ENCODE measurements around the gene AP1G1. TPM values are rescaled to one million over a fixed set of nuclear protein-coding genes. Genes with fewer than 3 reads are reported as not detected.

AP1G1 gene
- polyA plus RNA-seq, 1 donor (not counting 4 experiments of a cell fraction or from before 2014, with no cell fraction given): 62.5 TPM

DNA sequence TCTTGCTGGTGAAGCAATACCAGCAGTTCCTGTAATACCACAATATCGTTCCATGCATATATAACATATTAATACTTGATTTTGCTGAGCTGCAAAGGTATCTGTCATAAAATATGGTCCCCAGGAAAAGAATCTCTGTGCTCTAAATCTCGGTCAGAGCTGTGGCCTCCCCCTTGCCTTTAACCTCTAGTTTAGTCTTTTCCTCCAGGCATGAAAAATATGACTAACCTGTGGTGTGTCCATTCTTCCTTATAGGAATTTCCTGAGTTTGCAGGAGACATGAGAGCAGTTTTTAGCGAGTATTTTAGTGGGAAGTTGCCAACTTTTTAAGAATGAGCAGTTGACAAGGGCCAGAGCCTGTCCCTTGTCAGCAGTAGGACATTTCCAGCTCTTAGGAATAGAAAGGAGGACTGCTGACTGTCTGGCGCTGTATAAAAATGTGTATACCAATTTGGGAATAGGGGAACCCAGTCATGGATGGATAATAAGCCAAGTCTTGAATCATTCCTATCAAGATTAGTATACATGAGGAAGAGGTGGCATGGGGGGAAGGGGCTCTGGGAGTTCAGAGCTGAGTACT lies 45.8 kb upstream of the AP1G1 start:
- Histone ChIP-seq H3K4me1 (ENCODE audit: control insufficient read depth, extremely low read depth, insufficient read depth, low read length) (no peaks in the 10 kb centered on the region), H3K79me2 (ENCODE audit: control insufficient read depth, insufficient read depth, low read length) (peaks cover 20% of the 10 kb centered on the region), H2AFZ (ENCODE audit: control insufficient read depth, low read length) (no peak overlapping the region), H3K36me3 (ENCODE audit: control insufficient read depth in 2 of 2, extremely low read depth in 1 of 2, insufficient read depth in 2 of 2, low read length in 2 of 2) (peaks cover 32 to 40% of the 10 kb centered on the region in 2 experiments), H3K27ac (ENCODE audit: control insufficient read depth, insufficient read depth, low read length) (no peak overlapping the region), H3K4me2 (ENCODE audit: control insufficient read depth, extremely low read depth, insufficient read depth, low read depth, low read length) (no peak overlapping the region), H3K27me3 (ENCODE audit: control insufficient read depth, extremely low read depth, insufficient read depth, low read length) (no peaks in the 10 kb centered on the region), H4K20me1 (ENCODE audit: control insufficient read depth, extremely low read depth, insufficient read depth, low read length) (peaks cover 3% of the 10 kb centered on the region), H3K4me3 (ENCODE audit: control insufficient read depth in 2 of 3, extremely low read depth in 1 of 3, insufficient read depth in 2 of 3, low read depth in 1 of 3, low read length in 3 of 3) (no peak overlapping the region), H3K9me3 (ENCODE audit: control insufficient read depth, low read depth, low read length) (no peaks in the 10 kb centered on the region), H3K9ac (ENCODE audit: control insufficient read depth, extremely low read depth, insufficient read depth, low read length) (no peak overlapping the region), H3K9me1 (ENCODE audit: control insufficient read depth, extremely low read depth, insufficient read depth, low read length) (peaks cover 4% of the 10 kb centered on the region)
- no peak for FAIRE-seq
- no peak for TF ChIP-seq EZH2 (IDR thresholded peaks at IDR 0.05; ENCODE audit: low read length)
- no peak for TF ChIP-seq CTCF (optimal IDR thresholded peaks at IDR 0.05 in 1 of 3, IDR thresholded peaks at IDR 0.05 in 1 of 3, conservative IDR thresholded peaks at IDR 0.05 in 1 of 3; ENCODE audit: extremely low read depth in 1 of 3, insufficient read depth in 2 of 3, low read length in 3 of 3)
- no peak for DNase-seq (ENCODE audit: low read depth, low spot score)
- dilution Hi-C loops (cut with MboI; ENCODE audit: extremely low pct_ligation_motif_present, low sequenced_read_pairs): no loop called here

GRCh38 chr16:71853413-71853812 lies 44.8 kb upstream of the AP1G1 start:
- Histone ChIP-seq H3K27me3 (ENCODE audit: control insufficient read depth, extremely low read depth, insufficient read depth, low read length) (no peaks in the 10 kb centered on the region), H3K4me2 (ENCODE audit: control insufficient read depth, extremely low read depth, insufficient read depth, low read depth, low read length) (no peak overlapping the region), H4K20me1 (ENCODE audit: control insufficient read depth, extremely low read depth, insufficient read depth, low read length) (peaks cover 3% of the 10 kb centered on the region), H3K36me3 (ENCODE audit: control insufficient read depth in 2 of 2, extremely low read depth in 1 of 2, insufficient read depth in 2 of 2, low read length in 2 of 2) (peaks cover 36 to 43% of the 10 kb centered on the region in 2 experiments), H3K9me1 (ENCODE audit: control insufficient read depth, extremely low read depth, insufficient read depth, low read length) (peaks cover 4% of the 10 kb centered on the region), H2AFZ (ENCODE audit: control insufficient read depth, low read length) (no peak overlapping the region), H3K9ac (ENCODE audit: control insufficient read depth, extremely low read depth, insufficient read depth, low read length) (no peak overlapping the region), H3K79me2 (ENCODE audit: control insufficient read depth, insufficient read depth, low read length) (peaks cover 20% of the 10 kb centered on the region), H3K4me1 (ENCODE audit: control insufficient read depth, extremely low read depth, insufficient read depth, low read length) (no peaks in the 10 kb centered on the region), H3K9me3 (ENCODE audit: control insufficient read depth, low read depth, low read length) (no peaks in the 10 kb centered on the region), H3K4me3 (ENCODE audit: control insufficient read depth in 2 of 3, extremely low read depth in 1 of 3, insufficient read depth in 2 of 3, low read depth in 1 of 3, low read length in 3 of 3) (no peak overlapping the region), H3K27ac (ENCODE audit: control insufficient read depth, insufficient read depth, low read length) (no peak overlapping the region)
- TF ChIP-seq EZH2 (IDR thresholded peaks at IDR 0.05; ENCODE audit: low read length): no peak
- no peak for TF ChIP-seq CTCF (optimal IDR thresholded peaks at IDR 0.05 in 1 of 3, IDR thresholded peaks at IDR 0.05 in 1 of 3, conservative IDR thresholded peaks at IDR 0.05 in 1 of 3; ENCODE audit: extremely low read depth in 1 of 3, insufficient read depth in 2 of 3, low read length in 3 of 3)
- dilution Hi-C loops (cut with MboI; ENCODE audit: extremely low pct_ligation_motif_present, low sequenced_read_pairs): no loop called here
- FAIRE-seq (no peak), DNase-seq (ENCODE audit: low read depth, low spot score) (no peak)

Measured in keratinocyte (primary cell).